Measurements from ENCODE around the gene PCDHGB4.

DNA sequence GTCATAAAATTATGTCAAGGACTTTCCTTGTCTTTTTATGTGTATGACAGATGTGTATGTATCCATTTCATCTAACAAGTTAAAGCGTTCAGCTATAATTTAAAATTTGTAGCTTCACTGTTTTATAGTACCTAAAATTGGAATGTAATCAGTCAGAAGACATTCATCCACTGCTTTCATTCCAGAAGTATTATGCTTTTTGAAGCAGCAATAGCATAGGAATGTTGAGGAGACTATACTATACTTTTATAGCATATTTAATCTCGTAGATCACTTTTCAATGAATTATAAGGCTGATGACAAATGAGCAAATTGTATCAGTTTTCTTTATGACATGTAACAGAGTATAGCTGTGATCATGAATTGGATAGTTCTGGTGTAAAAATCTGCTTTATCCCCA is 49.7 kb downstream of the PCDHGB4 start:
- no peak for TF ChIP-seq POLR2A (IDR thresholded peaks at IDR 0.05)
- TF ChIP-seq, protein P1, sequence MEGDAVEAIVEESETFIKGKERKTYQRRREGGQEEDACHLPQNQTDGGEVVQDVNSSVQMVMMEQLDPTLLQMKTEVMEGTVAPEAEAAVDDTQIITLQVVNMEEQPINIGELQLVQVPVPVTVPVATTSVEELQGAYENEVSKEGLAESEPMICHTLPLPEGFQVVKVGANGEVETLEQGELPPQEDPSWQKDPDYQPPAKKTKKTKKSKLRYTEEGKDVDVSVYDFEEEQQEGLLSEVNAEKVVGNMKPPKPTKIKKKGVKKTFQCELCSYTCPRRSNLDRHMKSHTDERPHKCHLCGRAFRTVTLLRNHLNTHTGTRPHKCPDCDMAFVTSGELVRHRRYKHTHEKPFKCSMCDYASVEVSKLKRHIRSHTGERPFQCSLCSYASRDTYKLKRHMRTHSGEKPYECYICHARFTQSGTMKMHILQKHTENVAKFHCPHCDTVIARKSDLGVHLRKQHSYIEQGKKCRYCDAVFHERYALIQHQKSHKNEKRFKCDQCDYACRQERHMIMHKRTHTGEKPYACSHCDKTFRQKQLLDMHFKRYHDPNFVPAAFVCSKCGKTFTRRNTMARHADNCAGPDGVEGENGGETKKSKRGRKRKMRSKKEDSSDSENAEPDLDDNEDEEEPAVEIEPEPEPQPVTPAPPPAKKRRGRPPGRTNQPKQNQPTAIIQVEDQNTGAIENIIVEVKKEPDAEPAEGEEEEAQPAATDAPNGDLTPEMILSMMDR (IDR thresholded peaks at IDR 0.05): no peak
